ENCODE data around the gene GPC6.

- TF ChIP-seq POLR2A (IDR thresholded peaks at IDR 0.05; ENCODE audit: low read depth, low read length) (no peak), POLR2AphosphoS5 (IDR thresholded peaks at IDR 0.05; ENCODE audit: low read depth, low read length) (no peak)
Observed at GRCh38 chr13:93190006-93190405, 36.6 kb upstream of the GPC6 start.
